ENCODE results near the gene CPPED1. TPM values are rescaled to one million over a fixed set of nuclear protein-coding genes. Genes with fewer than 3 reads are reported as not detected.

The CPPED1 gene
- total RNA-seq, 2 experiments from 2014 or later = 1.4 to 2.3 TPM

- H3K27ac Mint-ChIP-seq = no peak overlapping the region
- DNase-seq = no peak
- H3K27me3 Mint-ChIP-seq = no peaks in the 10 kb centered on the region
- Histone ChIP-seq H3K9me3 (ENCODE audit: control insufficient read depth in 1 of 2, insufficient read depth in 1 of 2, low read length in 2 of 2) (peaks cover 5 to 17% of the 10 kb centered on the region in 2 experiments), H3K27me3 (ENCODE audit: control insufficient read depth in 1 of 2, insufficient read depth in 2 of 2, low read length in 2 of 2) (no peaks in the 10 kb centered on the region), H3K27ac (ENCODE audit: low read depth in 1 of 2, low read length in 2 of 2) (no peak overlapping the region), H3K36me3 (ENCODE audit: insufficient read depth, low read length) (no peaks in the 10 kb centered on the region), H3K4me3 (ENCODE audit: low read length) (no peak overlapping the region), H3K4me1 (ENCODE audit: insufficient read depth, low read length) (no peaks in the 10 kb centered on the region)
- H3K36me3 Mint-ChIP-seq (ENCODE audit: low read depth) = peaks cover 43% of the 10 kb centered on the region
- ChIA-PET CTCF (no interaction called here), POLR2A (no interaction called here)
- H3K4me3 Mint-ChIP-seq = no peak overlapping the region
- H3K9me3 Mint-ChIP-seq = peaks cover 18% of the 10 kb centered on the region
- no peak for ATAC-seq (ENCODE audit: poor library complexity)
- no peak for TF ChIP-seq CTCF (IDR thresholded peaks at IDR 0.05)
- intact Hi-C loops (cut with DNase I, micrococcal nuclease) = no loop called here
- H3K4me1 Mint-ChIP-seq (ENCODE audit: low read depth) = no peaks in the 10 kb centered on the region
Measured at GRCh38 chr16:12664164-12664733, 139.4 kb downstream of the CPPED1 start.

GRCh38 chr16:12661656-12662172, 142.0 kb downstream of the CPPED1 start:
- no peak overlapping the region for H3K27ac Mint-ChIP-seq
- ChIA-PET POLR2A (no interaction called here), CTCF (no interaction called here)
- intact Hi-C loops (cut with DNase I, micrococcal nuclease) = no loop called here
- H3K9me3 Mint-ChIP-seq = peaks cover 8% of the 10 kb centered on the region
- no peaks in the 10 kb centered on the region for H3K4me1 ChIP-seq (ENCODE audit: insufficient read depth, low read length)
- H3K27ac ChIP-seq (ENCODE audit: low read depth in 1 of 2, low read length in 2 of 2) = no peak overlapping the region
- no peaks in the 10 kb centered on the region for H3K27me3 Mint-ChIP-seq
- no peaks in the 10 kb centered on the region for H3K36me3 ChIP-seq (ENCODE audit: insufficient read depth, low read length)
- no peak for ATAC-seq (ENCODE audit: poor library complexity)
- peak in 2 of 14 experiments; percentile 4 to 5 for DNase-seq
- TF ChIP-seq CTCF (IDR thresholded peaks at IDR 0.05) = no peak
- no peaks in the 10 kb centered on the region for H3K27me3 ChIP-seq (ENCODE audit: control insufficient read depth in 1 of 2, insufficient read depth in 2 of 2, low read length in 2 of 2)
- H3K36me3 Mint-ChIP-seq (ENCODE audit: low read depth) = peaks cover 23% of the 10 kb centered on the region
- H3K4me3 ChIP-seq (ENCODE audit: low read length) = no peak overlapping the region
- H3K4me3 Mint-ChIP-seq = no peak overlapping the region
- H3K9me3 ChIP-seq (ENCODE audit: control insufficient read depth in 1 of 2, insufficient read depth in 1 of 2, low read length in 2 of 2) = peaks cover 10 to 11% of the 10 kb centered on the region in 2 experiments
- no peaks in the 10 kb centered on the region for H3K4me1 Mint-ChIP-seq (ENCODE audit: low read depth)

GRCh38 chr16:12659871-12660270, 143.8 kb downstream of the CPPED1 start:
- Mint-ChIP-seq H3K36me3 (ENCODE audit: low read depth) (peaks cover 16% of the 10 kb centered on the region), H3K4me1 (ENCODE audit: low read depth) (no peaks in the 10 kb centered on the region), H3K9me3 (peaks cover 2% of the 10 kb centered on the region), H3K4me3 (no peak overlapping the region), H3K27me3 (no peaks in the 10 kb centered on the region), H3K27ac (no peak overlapping the region)
- POLR2A ChIA-PET = no interaction called here
- DNase-seq (no peak), ATAC-seq (ENCODE audit: poor library complexity) (no peak)
- intact Hi-C loops (cut with DNase I, micrococcal nuclease) = no loop called here
- Histone ChIP-seq H3K36me3 (ENCODE audit: insufficient read depth, low read length) (no peaks in the 10 kb centered on the region), H3K4me3 (ENCODE audit: low read length) (no peak overlapping the region), H3K4me1 (ENCODE audit: insufficient read depth, low read length) (no peaks in the 10 kb centered on the region), H3K27me3 (ENCODE audit: control insufficient read depth in 1 of 2, insufficient read depth in 2 of 2, low read length in 2 of 2) (no peaks in the 10 kb centered on the region), H3K27ac (ENCODE audit: low read depth in 1 of 2, low read length in 2 of 2) (no peak overlapping the region), H3K9me3 (ENCODE audit: control insufficient read depth in 1 of 2, insufficient read depth in 1 of 2, low read length in 2 of 2) (peaks cover 10 to 11% of the 10 kb centered on the region in 2 experiments)
- TF ChIP-seq CTCF (IDR thresholded peaks at IDR 0.05) = no peak
- CTCF ChIA-PET = no interaction called here

Data from CD4-positive, alpha-beta T cell (primary cell).